Testis (tissue), 3 donors: Measurements from ENCODE around the gene PKDREJ. TPM values are rescaled to one million over a fixed set of nuclear protein-coding genes. Genes with fewer than 3 reads are reported as not detected.

Source experiments
- DNase-seq: peaks from one replicate; pipeline ENCODE4 v3.0.0-alpha.2; 2019
- H3K27ac ChIP-seq, 2 donors: fragments of 200-600 bp; sonication (generic); one replicate each; pipeline ENCODE4 v1.5.1; 2019
- H3K27me3 ChIP-seq: fragments of 200-600 bp; sonication (generic); one replicate; pipeline ENCODE4 v1.5.1; 2019
- H3K36me3 ChIP-seq: fragments of 200-600 bp; sonication (generic); one replicate; pipeline ENCODE4 v1.5.1; 2017; ENCODE audit warnings: low read depth; ENCODE audit errors: missing control alignments
- H3K4me1 ChIP-seq: fragments of 200-600 bp; sonication (generic); one replicate; pipeline ENCODE4 v1.5.1; 2019
- H3K4me3 ChIP-seq, 2 donors: fragments of 200-600 bp; sonication (generic); one replicate each; pipeline ENCODE4 v1.5.1; 2017 to 2019
- H3K9me3 ChIP-seq: fragments of 200-600 bp; sonication (generic); one replicate; pipeline ENCODE4 v1.5.1; 2017
- CTCF ChIP-seq, 3 experiments: fragments of 450-650 bp in 2 of 3; fragments of 200-600 bp in 1 of 3; sonication (generic) in 1 of 3; IDR thresholded peaks; one replicate each; pipeline ENCODE4 v1.5.1; 2016 to 2019; ENCODE audit warnings: antibody characterized with exemption in 3 of 3, mild to moderate bottlenecking in 2 of 3, moderate library complexity in 1 of 3
- POLR2A ChIP-seq: fragments of 450-650 bp; IDR thresholded peaks from one replicate; pipeline ENCODE4 v1.6.1; 2017; ENCODE audit warnings: antibody characterized with exemption, mild to moderate bottlenecking, moderate library complexity
- WGBS, 2 donors: methylation state at CpG; one replicate each; pipeline ENCODE4 v1.1.5; 2018; 5-methylcytosine and 5-hydroxymethylcytosine counted together
- intact Hi-C: fragments of 100-400 bp; cut with DNase I; formaldehyde crosslinking; loops from one replicate; pipeline ENCODE4 v1.15.1; 2023; ENCODE audit warnings: low total_unique reads
- polyA plus RNA-seq: library from polyadenylated mRNA; stranded (reverse); fragments of 350-450 nt; fragmentation: Illumina TruSeq; extraction: RNeasy Lipid Tissue Mini Kit (QIAGEN cat#74804); gene quantifications from one replicate; pipeline ENCODE4 v1.2.3, GENCODE V29; 2014; ENCODE audit warnings: low read depth, low replicate concordance; ENCODE audit not compliant: insufficient read depth
- total RNA-seq, 2 donors: library from RNA; depleted of rRNA; stranded (reverse); fragments of >200 nt; gene quantifications; one replicate each; pipeline ENCODE4 v1.2.3, GENCODE V29; 2016

PKDREJ gene
- total and polyA plus RNA-seq, 3 donors from 2014 or later = 3.4 to 10.4 (median 5.0) TPM

- WGBS, 2 donors = 34 to 71% methylated on average over 7 of the region's 7 CpGs
Observed at GRCh38 chr22:46251266-46251665, 11.9 kb downstream of the PKDREJ start.

GRCh38 chr22:46250783-46251125 is 12.4 kb downstream of the PKDREJ start:
- no peaks in the 10 kb centered on the region for H3K9me3 ChIP-seq
- H3K27ac ChIP-seq = peak overlapping the region; percentile 34 to 87
- H3K36me3 ChIP-seq = no peaks in the 10 kb centered on the region
- intact Hi-C loops = no loop called here
- no peak for TF ChIP-seq POLR2A
- no peak for TF ChIP-seq CTCF (IDR thresholded peaks at IDR 0.05)
- H3K4me3 ChIP-seq = peak overlapping the region; percentile 70 to 78
- DNase-seq = no peak
- no peaks in the 10 kb centered on the region for H3K27me3 ChIP-seq
- H3K4me1 ChIP-seq = peaks cover 14% of the 10 kb centered on the region
- WGBS, 2 donors = 8% methylated on average over 25 of the region's 25 CpGs; no CpG with 5 or more reads in 1 of the 2 donors

More at GRCh38 chr22:46251266-46251665, 11.9 kb downstream of the PKDREJ start:
- peaks cover 13% of the 10 kb centered on the region for H3K4me1 ChIP-seq
- intact Hi-C loops = no loop called here
- H3K4me3 ChIP-seq = peak overlapping the region; percentile 70 to 78
- no peaks in the 10 kb centered on the region for H3K27me3 ChIP-seq
- TF ChIP-seq CTCF (IDR thresholded peaks at IDR 0.05) (no peak), POLR2A (no peak)
- H3K27ac ChIP-seq = peak overlapping the region in 1 of 2 donors; percentile 87
- DNase-seq = no peak
- H3K36me3 ChIP-seq = no peaks in the 10 kb centered on the region
- H3K9me3 ChIP-seq = no peaks in the 10 kb centered on the region

- no peaks in the 10 kb centered on the region for H3K27me3 ChIP-seq
- TF ChIP-seq CTCF (IDR thresholded peaks at IDR 0.05) (no peak), POLR2A (peak; percentile 46)
- peak within 1 kb of the TSS; percentile 70 to 78 for H3K4me3 ChIP-seq
- H3K9me3 ChIP-seq = no peaks in the 10 kb centered on the region
- peak within 1 kb of the TSS; percentile 34 to 87 for H3K27ac ChIP-seq
- 0% methylated on average over 29 of the region's 89 CpGs; no CpG with 5 or more reads in 1 of the 2 donors for WGBS, 2 donors
- H3K36me3 ChIP-seq = no peaks in the 10 kb centered on the region
- intact Hi-C loops = no loop called here
- peak; percentile 91 for DNase-seq
- H3K4me1 ChIP-seq = peaks cover 19% of the 10 kb centered on the region
Observed at GRCh38 chr22:46250035-46250782, 12.9 kb downstream of the PKDREJ start, which contains the start of gene CDPF1. CDPF1 (minus strand) TSS chr22:46250293; CDS start chr22:46248284, 2,009 bp downstream.

- no peak for DNase-seq
- no peaks in the 10 kb centered on the region for H3K36me3 ChIP-seq
- TF ChIP-seq POLR2A (no peak), CTCF (IDR thresholded peaks at IDR 0.05) (no peak)
- intact Hi-C loops = no loop called here
- H3K9me3 ChIP-seq = no peaks in the 10 kb centered on the region
- H3K4me1 ChIP-seq = peaks cover 36% of the 10 kb centered on the region
- no peak overlapping the region for H3K27ac ChIP-seq
- H3K4me3 ChIP-seq = no peak overlapping the region
- H3K27me3 ChIP-seq = no peaks in the 10 kb centered on the region
- 67 to 69% methylated on average over 2 of the region's 2 CpGs for WGBS, 2 donors
Observed at GRCh38 chr22:46247443-46247975, 15.6 kb downstream of the PKDREJ start.
